ENCODE results near the gene BEX1. TPM values are rescaled to one million over a fixed set of nuclear protein-coding genes. Genes with fewer than 3 reads are reported as not detected.
"Not testable (repeated sequence)": the region's sequence is repeated elsewhere in the genome, so short reads cannot be mapped to it uniquely, and the experiment has no call there.

The BEX1 gene
- total RNA-seq, 5 donors from 2014 or later (not counting 1 experiment from before 2014, with no cell fraction given) = 0.33 to 1.4 (median 0.56) TPM; not detected in 1

- H3K4me1 ChIP-seq (ENCODE audit: control insufficient read depth in 1 of 2, extremely low read depth in 1 of 2, insufficient read depth in 2 of 2, low read length in 2 of 2) = no peaks in the 10 kb centered on the region
- ATAC-seq (replicated peaks in 1 of 4) = no peak
- DNase-seq = no peak
- ChIA-PET CTCF (no interaction called here), POLR2A (no interaction called here)
- no peak overlapping the region for H3K4me3 Mint-ChIP-seq
- H3K4me1 Mint-ChIP-seq = no peaks in the 10 kb centered on the region
- H3K27me3 Mint-ChIP-seq = peaks cover 6 to 44% of the 10 kb centered on the region in 2 donors
- H3K36me3 Mint-ChIP-seq = no peaks in the 10 kb centered on the region
- H3K27ac Mint-ChIP-seq = no peak overlapping the region
- no peaks in the 10 kb centered on the region for H3K36me3 ChIP-seq (ENCODE audit: control insufficient read depth in 2 of 2, extremely low read depth in 1 of 2, insufficient read depth in 1 of 2, low read length in 1 of 2)
- H3K27me3 ChIP-seq (replicated peaks in 1 of 2; ENCODE audit: control insufficient read depth in 2 of 2, extremely low read depth in 1 of 2, insufficient read depth in 2 of 2, low read length in 1 of 2) = no peaks in the 10 kb centered on the region
- no peaks in the 10 kb centered on the region for H3K9me3 Mint-ChIP-seq
- H3K27ac ChIP-seq (ENCODE audit: low read length) = no peak overlapping the region
- H3K9me3 ChIP-seq = no peaks in the 10 kb centered on the region
- no peak overlapping the region for H3K4me3 ChIP-seq (ENCODE audit: control insufficient read depth in 1 of 2, extremely low read depth in 1 of 2, low read length in 1 of 2)
- no CpG with 5 or more reads among the region's 8 CpGs for WGBS (ENCODE audit: insufficient coverage)
These were observed 12.6 kb downstream of the BEX1 start for GRCh38 chrX:103051260-103051789.

- CTCF ChIA-PET, H3K9me3 Mint-ChIP-seq, H3K27me3 Mint-ChIP-seq: not testable (repeated sequence)
These were observed 30.6 kb downstream of the BEX1 start for GRCh38 chrX:103033371-103033770.

GRCh38 chrX:103017542-103017941, 46.4 kb downstream of the BEX1 start:
- Histone ChIP-seq H3K9me3 (no peaks in the 10 kb centered on the region), H3K36me3 (ENCODE audit: control insufficient read depth in 2 of 2, extremely low read depth in 1 of 2, insufficient read depth in 1 of 2, low read length in 1 of 2) (no peaks in the 10 kb centered on the region), H3K27ac (ENCODE audit: low read length) (no peak overlapping the region), H3K4me3 (ENCODE audit: control insufficient read depth in 1 of 2, extremely low read depth in 1 of 2, low read length in 1 of 2) (no peak overlapping the region), H3K4me1 (ENCODE audit: control insufficient read depth in 1 of 2, extremely low read depth in 1 of 2, insufficient read depth in 2 of 2, low read length in 2 of 2) (no peaks in the 10 kb centered on the region), H3K27me3 (replicated peaks in 1 of 2; ENCODE audit: control insufficient read depth in 2 of 2, extremely low read depth in 1 of 2, insufficient read depth in 2 of 2, low read length in 1 of 2) (no peaks in the 10 kb centered on the region)
- ChIA-PET POLR2A (no interaction called here), CTCF (interaction anchor here in 1 of 2 donors (0.5 kb wide), 1 partner anchor 83 kb away, joined by 6 read pairs; no protein-coding TSS in a partner anchor)
- ATAC-seq (replicated peaks in 1 of 4) = no peak
- peaks cover 0 to 14% of the 10 kb centered on the region in 2 donors for H3K27me3 Mint-ChIP-seq
- H3K36me3 Mint-ChIP-seq = no peaks in the 10 kb centered on the region
- WGBS (ENCODE audit: insufficient coverage) = no CpG with 5 or more reads among the region's 4 CpGs
- no peaks in the 10 kb centered on the region for H3K9me3 Mint-ChIP-seq
- H3K4me1 Mint-ChIP-seq = no peaks in the 10 kb centered on the region
- no peak overlapping the region for H3K27ac Mint-ChIP-seq
- DNase-seq = no peak
- no peak overlapping the region for H3K4me3 Mint-ChIP-seq

More at GRCh38 chrX:103033371-103033770, 30.6 kb downstream of the BEX1 start:
- H3K36me3 Mint-ChIP-seq; H3K9me3 ChIP-seq; H3K4me1 Mint-ChIP-seq; H3K4me3 ChIP-seq (ENCODE audit: control insufficient read depth in 1 of 2, extremely low read depth in 1 of 2, low read length in 1 of 2); POLR2A ChIA-PET; H3K4me3 Mint-ChIP-seq; H3K27ac Mint-ChIP-seq; H3K27me3 ChIP-seq (replicated peaks in 1 of 2; ENCODE audit: control insufficient read depth in 2 of 2, extremely low read depth in 1 of 2, insufficient read depth in 2 of 2, low read length in 1 of 2); H3K4me1 ChIP-seq (ENCODE audit: control insufficient read depth in 1 of 2, extremely low read depth in 1 of 2, insufficient read depth in 2 of 2, low read length in 2 of 2); DNase-seq; H3K27ac ChIP-seq (ENCODE audit: low read length); ATAC-seq (replicated peaks in 1 of 4); H3K36me3 ChIP-seq (ENCODE audit: control insufficient read depth in 2 of 2, extremely low read depth in 1 of 2, insufficient read depth in 1 of 2, low read length in 1 of 2): not testable (repeated sequence)
- WGBS (ENCODE audit: insufficient coverage) = no CpG with 5 or more reads among the region's 1 CpG

- H3K36me3 ChIP-seq (ENCODE audit: control insufficient read depth in 2 of 2, extremely low read depth in 1 of 2, insufficient read depth in 1 of 2, low read length in 1 of 2) = no peaks in the 10 kb centered on the region
These were observed 51.0 kb downstream of the BEX1 start for GRCh38 chrX:103012945-103013344.

More at GRCh38 chrX:103012945-103013344, 51.0 kb downstream of the BEX1 start:
- DNase-seq (no peak), ATAC-seq (replicated peaks in 1 of 4) (no peak)
- Histone ChIP-seq H3K4me3 (ENCODE audit: control insufficient read depth in 1 of 2, extremely low read depth in 1 of 2, low read length in 1 of 2) (no peak overlapping the region), H3K27ac (ENCODE audit: low read length) (no peak overlapping the region), H3K9me3 (no peaks in the 10 kb centered on the region), H3K27me3 (replicated peaks in 1 of 2; ENCODE audit: control insufficient read depth in 2 of 2, extremely low read depth in 1 of 2, insufficient read depth in 2 of 2, low read length in 1 of 2) (no peaks in the 10 kb centered on the region), H3K4me1 (ENCODE audit: control insufficient read depth in 1 of 2, extremely low read depth in 1 of 2, insufficient read depth in 2 of 2, low read length in 2 of 2) (no peaks in the 10 kb centered on the region)
- Mint-ChIP-seq H3K4me3 (no peak overlapping the region), H3K27me3 (peaks cover 0 to 10% of the 10 kb centered on the region in 2 donors), H3K4me1 (no peaks in the 10 kb centered on the region), H3K9me3 (no peaks in the 10 kb centered on the region), H3K36me3 (no peaks in the 10 kb centered on the region), H3K27ac (no peak overlapping the region)
- WGBS (ENCODE audit: insufficient coverage) = no CpG with 5 or more reads among the region's 3 CpGs
- ChIA-PET POLR2A (no interaction called here), CTCF (no interaction called here)

Other genes with a start within 250 kb of the BEX1 start
- gene RAB40AL, start 126.9 kb downstream of the BEX1 start, total RNA-seq = under 1 TPM in 4 of 5 donors, not detected in 1; 0.26 to 0.82 (median 0.39) TPM
- gene NXF3, start 29.0 kb upstream of the BEX1 start, total RNA-seq = not detected
- 10 to 100 TPM; 23.8 to 53.6 (median 29.4) TPM for gene BEX4, start 150.9 kb upstream of the BEX1 start, total RNA-seq
- gene TCEAL8, start 191.0 kb upstream of the BEX1 start, total RNA-seq = 10 to 100 TPM; 13.8 to 25.5 (median 20.4) TPM
- gene TCEAL5, start 212.6 kb upstream of the BEX1 start, total RNA-seq = not detected
- 10 to 100 TPM; 24.0 to 38.3 (median 26.8) TPM for gene BEX2, start 246.8 kb upstream of the BEX1 start, total RNA-seq